ENCODE results near the gene MRPL23. TPM values are rescaled to one million over a fixed set of nuclear protein-coding genes. Genes with fewer than 3 reads are reported as not detected.

MRPL23 gene
- total and polyA plus RNA-seq, 2 donors (not counting 3 experiments of a cell fraction or from before 2014, with no cell fraction given), result 72.7 to 222 TPM

- Histone ChIP-seq H2AFZ (ENCODE audit: low read depth, low read length) (no peak overlapping the region), H3K36me3 (ENCODE audit: control insufficient read depth in 2 of 2, extremely low read depth in 1 of 2, insufficient read depth in 2 of 2, low read length in 2 of 2) (no peaks in the 10 kb centered on the region), H3K27ac (ENCODE audit: insufficient read depth, low read depth, low read length) (no peak overlapping the region), H3K27me3 (ENCODE audit: control insufficient read depth in 2 of 2, insufficient read depth in 2 of 2, low read length in 2 of 2) (peaks cover 17 to 23% of the 10 kb centered on the region in 2 experiments), H3K4me2 (ENCODE audit: insufficient read depth, low read length) (no peak overlapping the region), H3K79me2 (ENCODE audit: control insufficient read depth, insufficient read depth, low read length) (no peaks in the 10 kb centered on the region), H3K9me3 (replicated peaks; ENCODE audit: control insufficient read depth, insufficient read depth, low read length) (no peaks in the 10 kb centered on the region), H4K20me1 (replicated peaks; ENCODE audit: control insufficient read depth, extremely low read depth, insufficient read depth, low read length) (no peaks in the 10 kb centered on the region), H3K9ac (replicated peaks; ENCODE audit: extremely low read depth, insufficient read depth, low read length) (no peak overlapping the region), H3K4me3 (replicated peaks in 1 of 3; ENCODE audit: insufficient read depth in 1 of 3, low read depth in 1 of 3, low read length in 3 of 3) (no peak overlapping the region), H3K4me1 (ENCODE audit: control insufficient read depth, extremely low read depth, insufficient read depth, low read length) (no peaks in the 10 kb centered on the region), H3K9me1 (replicated peaks; ENCODE audit: control insufficient read depth, extremely low read depth, insufficient read depth, low read length) (no peaks in the 10 kb centered on the region)
- dilution Hi-C loops (cut with MboI; ENCODE audit: extremely low pct_ligation_motif_present, low sequenced_read_pairs) (no loop called here), intact Hi-C loops (cut with micrococcal nuclease) (no loop called here)
- no peak for TF ChIP-seq GATA2 (IDR thresholded peaks at IDR 0.05; ENCODE audit: insufficient read depth, insufficient read length, low read depth, low read length)
- TF ChIP-seq MYC (IDR thresholded peaks at IDR 0.05; ENCODE audit: low read depth, low read length), result no peak
- no peak for TF ChIP-seq CTCF (IDR thresholded peaks at IDR 0.05; ENCODE audit: extremely low read depth in 1 of 2, insufficient read depth in 1 of 2, low read depth in 1 of 2, low read length in 2 of 2)
- no peak for TF ChIP-seq POLR2A (IDR thresholded peaks at IDR 0.05; ENCODE audit: low read depth, low read length)
- no peak for TF ChIP-seq EZH2 (IDR thresholded peaks at IDR 0.05; ENCODE audit: borderline replicate concordance, low read depth, low read length, severe bottlenecking)
- DNase-seq (ENCODE audit: low read depth, low spot score), result peak; percentile 46
- no TSS peak for BruUV-seq (replicated peaks)
- POLR2A ChIA-PET, result no interaction called here
- no peak for FAIRE-seq
- CTCF ChIA-PET, result interaction anchor here (0.7 to 3.7 kb wide), 3 partner anchors 17 to 257 kb away, joined by 3 to 21 read pairs (median 3); no protein-coding TSS in a partner anchor
Observed at GRCh38 chr11:1899686-1900085, 47.4 kb upstream of the MRPL23 start.

DNA sequence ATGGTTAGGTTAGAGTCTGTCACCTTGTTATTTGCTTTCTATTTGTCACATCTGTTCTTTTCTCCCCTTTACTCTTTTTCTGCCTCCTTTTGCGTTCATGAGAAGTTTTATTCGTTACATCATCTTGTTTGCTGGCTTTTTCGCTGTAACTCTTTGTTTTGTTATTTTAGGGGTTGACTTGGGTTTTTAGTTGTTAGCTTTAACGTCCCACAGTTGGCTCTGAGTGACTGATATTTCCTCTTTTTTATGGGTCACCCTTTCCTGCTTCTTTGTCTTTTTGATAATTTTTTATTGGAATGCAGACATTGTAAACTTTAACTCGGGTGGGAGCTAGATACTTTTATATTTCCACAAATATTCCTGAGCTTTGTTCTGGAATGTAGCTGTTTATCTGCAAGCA is 41.0 kb upstream of the MRPL23 start:
- Histone ChIP-seq H3K79me2 (ENCODE audit: control insufficient read depth, insufficient read depth, low read length) (no peaks in the 10 kb centered on the region), H3K4me1 (ENCODE audit: control insufficient read depth, extremely low read depth, insufficient read depth, low read length) (peaks cover 33% of the 10 kb centered on the region), H4K20me1 (replicated peaks; ENCODE audit: control insufficient read depth, extremely low read depth, insufficient read depth, low read length) (no peaks in the 10 kb centered on the region), H3K4me3 (replicated peaks in 1 of 3; ENCODE audit: insufficient read depth in 1 of 3, low read depth in 1 of 3, low read length in 3 of 3) (no peak overlapping the region), H3K9ac (replicated peaks; ENCODE audit: extremely low read depth, insufficient read depth, low read length) (peak overlapping the region; percentile 20), H3K4me2 (ENCODE audit: insufficient read depth, low read length) (peak overlapping the region; percentile 49), H3K9me3 (replicated peaks; ENCODE audit: control insufficient read depth, insufficient read depth, low read length) (no peaks in the 10 kb centered on the region), H3K27ac (ENCODE audit: insufficient read depth, low read depth, low read length) (peak overlapping the region; percentile 74), H3K9me1 (replicated peaks; ENCODE audit: control insufficient read depth, extremely low read depth, insufficient read depth, low read length) (no peaks in the 10 kb centered on the region), H2AFZ (ENCODE audit: low read depth, low read length) (peak overlapping the region; percentile 49), H3K36me3 (ENCODE audit: control insufficient read depth in 2 of 2, extremely low read depth in 1 of 2, insufficient read depth in 2 of 2, low read length in 2 of 2) (no peaks in the 10 kb centered on the region), H3K27me3 (ENCODE audit: control insufficient read depth in 2 of 2, insufficient read depth in 2 of 2, low read length in 2 of 2) (no peaks in the 10 kb centered on the region)
- POLR2A ChIA-PET, result interaction anchor here (1.1 kb wide), 1 partner anchor 42 kb away, joined by 4 read pairs; no protein-coding TSS in a partner anchor
- BruUV-seq (replicated peaks), result no TSS peak
- peak; percentile 84 for FAIRE-seq
- DNase-seq (ENCODE audit: low read depth, low spot score), result peak; percentile 90
- TF ChIP-seq POLR2A (IDR thresholded peaks at IDR 0.05; ENCODE audit: low read depth, low read length) (no peak), EZH2 (IDR thresholded peaks at IDR 0.05; ENCODE audit: borderline replicate concordance, low read depth, low read length, severe bottlenecking) (no peak), JUN (IDR thresholded peaks at IDR 0.05; ENCODE audit: borderline replicate concordance, insufficient read depth, insufficient read length, low read depth) (peak; percentile 70), POLR2AphosphoS5 (IDR thresholded peaks at IDR 0.05; ENCODE audit: insufficient read depth, low read depth, low read length) (peak; percentile 52), CTCF (IDR thresholded peaks at IDR 0.05; ENCODE audit: extremely low read depth in 1 of 2, insufficient read depth in 1 of 2, low read depth in 1 of 2, low read length in 2 of 2) (no peak), GATA2 (IDR thresholded peaks at IDR 0.05; ENCODE audit: insufficient read depth, insufficient read length, low read depth, low read length) (no peak), FOS (IDR thresholded peaks at IDR 0.05; ENCODE audit: borderline replicate concordance, insufficient read depth, low read length) (peak; percentile 18)
- TF ChIP-seq, protein P1, sequence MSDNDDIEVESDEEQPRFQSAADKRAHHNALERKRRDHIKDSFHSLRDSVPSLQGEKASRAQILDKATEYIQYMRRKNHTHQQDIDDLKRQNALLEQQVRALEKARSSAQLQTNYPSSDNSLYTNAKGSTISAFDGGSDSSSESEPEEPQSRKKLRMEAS (IDR thresholded peaks at IDR 0.05; ENCODE audit: insufficient read depth, insufficient read length), result no peak
- intact Hi-C loops (cut with micrococcal nuclease) (no loop called here), dilution Hi-C loops (cut with MboI; ENCODE audit: extremely low pct_ligation_motif_present, low sequenced_read_pairs) (no loop called here)
- CTCF ChIA-PET, result interaction anchor here (0.6 to 5.3 kb wide), 7 partner anchors 9 to 253 kb away, joined by 3 to 41 read pairs (median 3); no protein-coding TSS in a partner anchor
